CD14-positive monocyte (primary cell): ENCODE results near the gene SEPHS2. TPM values are rescaled to one million over a fixed set of nuclear protein-coding genes. Genes with fewer than 3 reads are reported as not detected.

Experiments
- DNase-seq, 3 donors: peaks; one replicate each; pipeline ENCODE4 v3.0.0-alpha.2; 2011 to 2022
- H2AFZ ChIP-seq: 2 replicates; pipeline ENCODE4 v1.6.0; 2012; ENCODE audit warnings: mild to moderate bottlenecking, low read depth, low read length, inconsistent platforms; ENCODE audit not compliant: insufficient read depth, poor library complexity, severe bottlenecking
- H3K27ac ChIP-seq, 2 donors: 1 replicate in 1 of 2; 2 replicates in 1 of 2; pipeline ENCODE4 v1.5.1; 2012 to 2013; ENCODE audit warnings: low read length in 2 of 2, control low read depth in 1 of 2, inconsistent platforms in 1 of 2, low read depth in 1 of 2, mild to moderate bottlenecking in 1 of 2
- H3K27me3 ChIP-seq, 2 donors: one replicate each; pipeline versions ENCODE4 v1.6.0 to v1.6.1; 2011 to 2013; ENCODE audit warnings: low read length in 2 of 2; ENCODE audit not compliant: control insufficient read depth in 2 of 2, insufficient read depth in 2 of 2
- H3K36me3 ChIP-seq, 2 donors: replicated peaks in 1 of 2; 1 replicate in 1 of 2; 2 replicates in 1 of 2; pipeline versions ENCODE4 v1.5.1 to v1.6.1; 2012 to 2013; ENCODE audit warnings: low read length in 2 of 2, control low read depth in 1 of 2, inconsistent platforms in 1 of 2, mild to moderate bottlenecking in 1 of 2; ENCODE audit not compliant: insufficient read depth in 2 of 2, control insufficient read depth in 1 of 2
- H3K4me1 ChIP-seq, 2 donors: 1 replicate in 1 of 2; 2 replicates in 1 of 2; pipeline versions ENCODE4 v1.5.1 to v1.6.1; 2012 to 2013; ENCODE audit warnings: low read length in 2 of 2, control low read depth in 1 of 2, inconsistent platforms in 1 of 2, mild to moderate bottlenecking in 1 of 2, moderate library complexity in 1 of 2; ENCODE audit not compliant: insufficient read depth in 2 of 2, control insufficient read depth in 1 of 2
- H3K4me2 ChIP-seq: replicated peaks from 2 replicates; pipeline ENCODE3; 2012; ENCODE audit warnings: low read length, moderate library complexity, mild to moderate bottlenecking; ENCODE audit not compliant: poor library complexity, severe bottlenecking; ENCODE audit errors: extremely low read depth
- H3K4me3 ChIP-seq, 3 experiments: fragments of 200-600 bp in 1 of 3; sonication (generic) in 1 of 3; replicated peaks in 1 of 3; 1 replicate in 2 of 3; 2 replicates in 1 of 3; pipeline ENCODE4 v1.5.1; 2011 to 2013; ENCODE audit warnings: low read length in 3 of 3, mild to moderate bottlenecking in 3 of 3, control low read depth in 2 of 3, low read depth in 2 of 3, inconsistent platforms in 1 of 3, moderate library complexity in 1 of 3
- H3K79me2 ChIP-seq: 2 replicates; pipeline ENCODE4 v1.6.0; 2012; ENCODE audit warnings: mild to moderate bottlenecking, control low read depth, inconsistent platforms, low read length, moderate library complexity; ENCODE audit not compliant: insufficient read depth
- H3K9ac ChIP-seq: 2 replicates; pipeline ENCODE4 v1.6.0; 2017; ENCODE audit warnings: low read length, mild to moderate bottlenecking; ENCODE audit not compliant: insufficient read depth, poor library complexity, severe bottlenecking
- H3K9me3 ChIP-seq, 2 donors: replicated peaks in 1 of 2; 1 replicate in 1 of 2; 2 replicates in 1 of 2; pipeline versions ENCODE4 v1.5.1 to v1.6.1; 2012 to 2013; ENCODE audit warnings: low read length in 2 of 2, control low read depth in 1 of 2; ENCODE audit not compliant: control insufficient read depth in 1 of 2, insufficient read depth in 1 of 2
- H4K20me1 ChIP-seq: 2 replicates; pipeline ENCODE4 v1.6.0; 2012; ENCODE audit warnings: mild to moderate bottlenecking, low read length, control low read depth, moderate library complexity; ENCODE audit not compliant: insufficient read depth
- H3K27ac Mint-ChIP-seq, 7 donors: one replicate each; pipeline ENCODE4 v1.8.0; 2020; ENCODE audit warnings: mild to moderate bottlenecking in 7 of 7, mixed read lengths in 7 of 7, moderate library complexity in 6 of 7, inconsistent platforms in 2 of 7
- H3K27me3 Mint-ChIP-seq, 3 donors: one replicate each; pipeline ENCODE4 v1.8.0; 2021 to 2022; ENCODE audit warnings: low read depth in 3 of 3, mild to moderate bottlenecking in 3 of 3, mixed read lengths in 3 of 3, moderate library complexity in 3 of 3, inconsistent platforms in 1 of 3
- H3K36me3 Mint-ChIP-seq, 2 donors: one replicate each; pipeline ENCODE4 v1.8.0; 2020; ENCODE audit warnings: mixed read lengths in 2 of 2, inconsistent platforms in 1 of 2, mild to moderate bottlenecking in 1 of 2
- H3K4me1 Mint-ChIP-seq: one replicate; pipeline ENCODE4 v1.8.0; 2020; ENCODE audit warnings: mild to moderate bottlenecking, mixed read lengths
- H3K4me3 Mint-ChIP-seq, 2 donors: one replicate each; pipeline ENCODE4 v1.8.0; 2020; ENCODE audit warnings: mild to moderate bottlenecking in 2 of 2, mixed read lengths in 2 of 2, moderate library complexity in 1 of 2
- H3K9me3 Mint-ChIP-seq, 7 donors: one replicate each; pipeline ENCODE4 v1.8.0; 2020 to 2022; ENCODE audit warnings: mixed read lengths in 7 of 7, mild to moderate bottlenecking in 6 of 7, moderate library complexity in 6 of 7, inconsistent platforms in 2 of 7
- CTCF ChIP-seq: fragments of 200-600 bp; IDR thresholded peaks from one replicate; pipeline ENCODE4 v1.8.0; 2022; ENCODE audit warnings: antibody characterized with exemption, mild to moderate bottlenecking
- WGBS: methylation state at CpG from one replicate; pipeline ENCODE4 v1.1.5; 2013; ENCODE audit warnings: missing lambda C conversion rate; ENCODE audit not compliant: insufficient coverage; 5-methylcytosine and 5-hydroxymethylcytosine counted together
- intact Hi-C, 2 donors: fragments of 100-400 bp; cut with micrococcal nuclease; formaldehyde crosslinking; loops; one replicate each; pipeline versions ENCODE4 v1.15.0 to v1.15.1; 2023
- polyA plus RNA-seq, 3 donors: library from polyadenylated mRNA; depleted of rRNA in 1 of 3; unstranded in 2 of 3; stranded (reverse) in 1 of 3; fragments of 300-500 nt in 2 of 3; fragments of >200 nt in 1 of 3; fragmentation: Illumina TruSeq in 2 of 3; gene quantifications; 1 replicate in 2 of 3; 2 replicates in 1 of 3; pipeline ENCODE4 v1.2.3, GENCODE V29; 2012 to 2021

Gene SEPHS2
- polyA plus RNA-seq, 3 donors = 12.8 to 56.4 (median 54.2) TPM

GRCh38 chr16:30491229-30491628, 45.6 kb upstream of the SEPHS2 start:
- Histone ChIP-seq H3K4me1 (no peaks in the 10 kb centered on the region), H3K4me3 (no peak overlapping the region), H3K9ac (no peak overlapping the region), H3K27ac (peak overlapping the region in 1 of 2 donors; percentile 50), H3K27me3 (no peaks in the 10 kb centered on the region), H2AFZ (no peak overlapping the region), H4K20me1 (peaks cover 98% of the 10 kb centered on the region), H3K36me3 (peaks cover 95 to 97% of the 10 kb centered on the region in 2 donors), H3K9me3 (no peaks in the 10 kb centered on the region), H3K4me2 (no peak overlapping the region), H3K79me2 (peaks cover 36% of the 10 kb centered on the region)
- intact Hi-C loops = no loop called here
- H3K4me1 Mint-ChIP-seq = peaks cover 11% of the 10 kb centered on the region
- no peaks in the 10 kb centered on the region for H3K9me3 Mint-ChIP-seq
- peaks cover 0 to 2% (median 1%) of the 10 kb centered on the region in 3 donors for H3K27me3 Mint-ChIP-seq
- H3K4me3 Mint-ChIP-seq = no peak overlapping the region
- H3K27ac Mint-ChIP-seq = peak overlapping the region in 4 of 7 donors; percentile 24 to 77 (median 40)
- TF ChIP-seq CTCF = no peak
- DNase-seq = no peak
- peaks cover 75 to 95% of the 10 kb centered on the region in 2 donors for H3K36me3 Mint-ChIP-seq
- WGBS = 90% methylated on average over 1 of the region's 4 CpGs

DNA sequence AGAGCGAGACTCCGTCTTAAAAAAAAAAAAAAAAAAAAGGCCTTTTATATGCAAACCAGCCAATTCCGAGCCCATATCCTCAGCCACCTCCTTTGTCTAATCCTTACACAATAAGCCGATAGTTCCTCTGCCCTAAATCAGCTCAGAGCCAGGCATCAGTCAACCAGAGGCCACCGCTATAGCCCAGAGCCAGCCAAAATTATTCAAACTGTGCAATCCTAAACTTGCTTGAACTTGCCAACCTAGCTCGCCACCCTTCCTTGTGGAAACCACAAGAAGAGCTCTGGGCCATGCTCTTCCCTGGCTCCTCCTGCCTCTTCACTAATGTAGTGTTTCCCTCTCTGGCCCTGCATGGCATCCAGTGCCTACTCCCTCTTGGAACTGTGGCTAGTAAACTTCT, 44.5 kb upstream of the SEPHS2 start:
- Mint-ChIP-seq H3K9me3 (no peaks in the 10 kb centered on the region), H3K36me3 (peaks cover 77 to 97% of the 10 kb centered on the region in 2 donors), H3K27ac (peak overlapping the region in 4 of 7 donors; percentile 27 to 80 (median 56)), H3K4me1 (peaks cover 11% of the 10 kb centered on the region), H3K27me3 (peaks cover 0 to 2% (median 1%) of the 10 kb centered on the region in 3 donors), H3K4me3 (no peak overlapping the region)
- Histone ChIP-seq H3K27ac (no peak overlapping the region), H3K4me2 (no peak overlapping the region), H3K27me3 (no peaks in the 10 kb centered on the region), H3K4me1 (no peaks in the 10 kb centered on the region), H3K79me2 (peaks cover 41% of the 10 kb centered on the region), H2AFZ (no peak overlapping the region), H3K36me3 (peaks cover 95 to 99% of the 10 kb centered on the region in 2 donors), H3K4me3 (no peak overlapping the region), H3K9me3 (no peaks in the 10 kb centered on the region), H3K9ac (no peak overlapping the region), H4K20me1 (peaks cover 98% of the 10 kb centered on the region)
- no peak for DNase-seq
- intact Hi-C loops = no loop called here
- WGBS = 86% methylated on average over 4 of the region's 6 CpGs
- no peak for TF ChIP-seq CTCF
